H9 (cell line): ENCODE measurements around the gene KDM2A. TPM values are rescaled to one million over a fixed set of nuclear protein-coding genes. Genes with fewer than 3 reads are reported as not detected.
A peak's percentile ranks its signal among the peaks of the same experiment; 100 is the strongest.

Experiments used
- DNase-seq: peaks from one replicate; pipeline ENCODE4 v3.0.0-alpha.2; 2017
- H2AFZ ChIP-seq: one replicate; pipeline ENCODE4 v1.6.1; 2013; ENCODE audit warnings: mild to moderate bottlenecking, low read length, control low read depth, moderate library complexity
- H2AK5ac ChIP-seq: 2 replicates; pipeline ENCODE4 v1.6.1; 2013; ENCODE audit warnings: low read length, control low read depth, mixed read lengths; ENCODE audit not compliant: insufficient read length
- H2BK120ac ChIP-seq: one replicate; pipeline ENCODE4 v1.6.1; 2013; ENCODE audit warnings: low read depth, mild to moderate bottlenecking, low read length, control low read depth, inconsistent platforms; ENCODE audit not compliant: poor library complexity, severe bottlenecking
- H2BK12ac ChIP-seq: 2 replicates; pipeline ENCODE4 v1.6.1; 2013; ENCODE audit warnings: low read length, control low read depth, mixed read lengths, low read depth; ENCODE audit not compliant: insufficient read length
- H2BK15ac ChIP-seq: 2 replicates; pipeline ENCODE4 v1.6.1; 2013; ENCODE audit warnings: low read depth, low read length, control low read depth
- H2BK20ac ChIP-seq: one replicate; pipeline ENCODE4 v1.6.1; 2013; ENCODE audit warnings: low read depth, mild to moderate bottlenecking, low read length, control low read depth, inconsistent platforms; ENCODE audit not compliant: poor library complexity, severe bottlenecking
- H2BK5ac ChIP-seq: 2 replicates; pipeline ENCODE4 v1.6.1; 2013; ENCODE audit warnings: low read length, control low read depth, mixed read lengths; ENCODE audit not compliant: insufficient read length
- H3K14ac ChIP-seq: 2 replicates; pipeline ENCODE4 v1.6.1; 2013; ENCODE audit warnings: low read length, control low read depth; ENCODE audit not compliant: insufficient read depth
- H3K18ac ChIP-seq: 2 replicates; pipeline ENCODE4 v1.6.1; 2013; ENCODE audit warnings: low read depth, mild to moderate bottlenecking, mixed read lengths, low read length, control low read depth; ENCODE audit not compliant: insufficient read length
- H3K23ac ChIP-seq: 2 replicates; pipeline ENCODE4 v1.6.1; 2013; ENCODE audit warnings: low read length, control low read depth, mixed read lengths, low read depth; ENCODE audit not compliant: insufficient read length
- H3K23me2 ChIP-seq: 2 replicates; pipeline ENCODE4 v1.6.1; 2013; ENCODE audit warnings: low read depth, mild to moderate bottlenecking, mixed read lengths, low read length, control low read depth; ENCODE audit not compliant: insufficient read length, poor library complexity, severe bottlenecking
- H3K27ac ChIP-seq: 2 replicates; pipeline ENCODE4 v1.5.1; 2013; ENCODE audit warnings: low read length, control low read depth, mixed read lengths, low read depth; ENCODE audit not compliant: insufficient read length
- H3K27me3 ChIP-seq: 2 replicates; pipeline ENCODE4 v1.6.1; 2013; ENCODE audit warnings: low read length, control low read depth, inconsistent platforms; ENCODE audit not compliant: insufficient read depth
- H3K4ac ChIP-seq: 2 replicates; pipeline ENCODE4 v1.6.1; 2013; ENCODE audit warnings: low read depth, mild to moderate bottlenecking, control low read depth, inconsistent platforms, low read length, moderate library complexity
- H3K4me1 ChIP-seq: 2 replicates; pipeline ENCODE4 v1.6.1; 2013; ENCODE audit warnings: low read length, control low read depth, inconsistent platforms; ENCODE audit not compliant: insufficient read depth
- H3K4me2 ChIP-seq: 2 replicates; pipeline ENCODE4 v1.6.1; 2013; ENCODE audit warnings: low read length, control low read depth, mixed read lengths; ENCODE audit not compliant: insufficient read length, insufficient read depth
- H3K56ac ChIP-seq: 2 replicates; pipeline ENCODE4 v1.6.1; 2013; ENCODE audit warnings: low read depth, mild to moderate bottlenecking, mixed read lengths, low read length, control low read depth; ENCODE audit not compliant: insufficient read length
- H3K79me1 ChIP-seq: 2 replicates; pipeline ENCODE4 v1.6.1; 2013; ENCODE audit warnings: low read depth, mild to moderate bottlenecking, moderate library complexity, low read length, control low read depth, inconsistent platforms; ENCODE audit not compliant: insufficient read depth, poor library complexity, severe bottlenecking
- H3K79me2 ChIP-seq: 2 replicates; pipeline ENCODE4 v1.6.1; 2013; ENCODE audit warnings: low read length, control low read depth, inconsistent platforms; ENCODE audit not compliant: insufficient read depth
- H3K9ac ChIP-seq: 2 replicates; pipeline ENCODE4 v1.6.1; 2013; ENCODE audit warnings: low read length, control low read depth, mixed read lengths; ENCODE audit not compliant: insufficient read length; ENCODE audit errors: extremely low read depth
- H3K9me3 ChIP-seq: one replicate; pipeline ENCODE4 v1.6.1; 2013; ENCODE audit warnings: low read depth, low read length, inconsistent platforms; ENCODE audit not compliant: control insufficient read depth
- H3T11ph ChIP-seq: one replicate; pipeline ENCODE4 v1.6.1; 2013; ENCODE audit warnings: mild to moderate bottlenecking, low read length, control low read depth, inconsistent platforms
- H4K20me1 ChIP-seq: one replicate; pipeline ENCODE4 v1.6.1; 2013; ENCODE audit not compliant: control insufficient read depth, insufficient read length, insufficient read depth
- H4K5ac ChIP-seq: 2 replicates; pipeline ENCODE4 v1.6.1; 2013; ENCODE audit warnings: low read depth, mild to moderate bottlenecking, mixed read lengths, low read length, control low read depth; ENCODE audit not compliant: insufficient read length
- H4K8ac ChIP-seq: replicated peaks from 2 replicates; pipeline ENCODE4 v1.6.1; 2013; ENCODE audit warnings: low read length, control low read depth, mixed read lengths, low read depth; ENCODE audit not compliant: insufficient read length
- H4K91ac ChIP-seq: 2 replicates; pipeline ENCODE4 v1.6.1; 2013; ENCODE audit warnings: low read depth, mild to moderate bottlenecking, moderate library complexity, mixed read lengths, low read length, control low read depth; ENCODE audit not compliant: insufficient read length
- H3K27ac Mint-ChIP-seq, 3 experiments: 2 replicates in 2 of 3; 3 replicates in 1 of 3; pipeline ENCODE4 v1.8.0; 2020 to 2021; ENCODE audit warnings: mixed read lengths in 3 of 3, mild to moderate bottlenecking in 1 of 3, moderate library complexity in 1 of 3
- H3K27me3 Mint-ChIP-seq: 2 replicates; pipeline ENCODE4 v1.8.0; 2021; ENCODE audit warnings: low read depth, mild to moderate bottlenecking, moderate library complexity, mixed read lengths
- H3K36me3 Mint-ChIP-seq, 3 experiments: 2 replicates in 2 of 3; 3 replicates in 1 of 3; pipeline ENCODE4 v1.8.0; 2020 to 2021; ENCODE audit warnings: low read depth in 3 of 3, mixed read lengths in 3 of 3; ENCODE audit not compliant: insufficient read depth in 1 of 3
- H3K4me1 Mint-ChIP-seq, 2 experiments: 2 replicates each; pipeline ENCODE4 v1.8.0; 2020; ENCODE audit warnings: mixed read lengths in 2 of 2
- H3K4me3 Mint-ChIP-seq, 2 experiments: 2 replicates in 1 of 2; 3 replicates in 1 of 2; pipeline ENCODE4 v1.8.0; 2020 to 2021; ENCODE audit warnings: mild to moderate bottlenecking in 2 of 2, mixed read lengths in 2 of 2, moderate library complexity in 1 of 2
- H3K9me3 Mint-ChIP-seq, 2 experiments: 2 replicates in 1 of 2; 3 replicates in 1 of 2; pipeline ENCODE4 v1.8.0; 2020; ENCODE audit warnings: mild to moderate bottlenecking in 2 of 2, mixed read lengths in 2 of 2, moderate library complexity in 1 of 2
- WGBS: extraction: QIAGEN DNeasy Blood & Tissue Kit; methylation state at CpG from one replicate; pipeline ENCODE4 v1.1.7; 2013; ENCODE audit warnings: missing lambda C conversion rate, low lambda C conversion rate, mixed read lengths; ENCODE audit not compliant: insufficient read length; ENCODE audit errors: extremely low coverage; 5-methylcytosine and 5-hydroxymethylcytosine counted together
- total RNA-seq: library from RNA; stranded (reverse); gene quantifications from 2 replicates; pipeline ENCODE4 v1.2.1, GENCODE V29; 2021
- TF ChIP-seq, protein P1 (sequence below): fragments of 200-600 bp; sonication (generic); conservative IDR thresholded peaks from 3 replicates; pipeline ENCODE4 v1.8.0; 2021; ENCODE audit warnings: antibody characterized with exemption, mild to moderate bottlenecking

The KDM2A gene
- total RNA-seq, 1 experiment from 2014 or later = 85.9 TPM

DNA sequence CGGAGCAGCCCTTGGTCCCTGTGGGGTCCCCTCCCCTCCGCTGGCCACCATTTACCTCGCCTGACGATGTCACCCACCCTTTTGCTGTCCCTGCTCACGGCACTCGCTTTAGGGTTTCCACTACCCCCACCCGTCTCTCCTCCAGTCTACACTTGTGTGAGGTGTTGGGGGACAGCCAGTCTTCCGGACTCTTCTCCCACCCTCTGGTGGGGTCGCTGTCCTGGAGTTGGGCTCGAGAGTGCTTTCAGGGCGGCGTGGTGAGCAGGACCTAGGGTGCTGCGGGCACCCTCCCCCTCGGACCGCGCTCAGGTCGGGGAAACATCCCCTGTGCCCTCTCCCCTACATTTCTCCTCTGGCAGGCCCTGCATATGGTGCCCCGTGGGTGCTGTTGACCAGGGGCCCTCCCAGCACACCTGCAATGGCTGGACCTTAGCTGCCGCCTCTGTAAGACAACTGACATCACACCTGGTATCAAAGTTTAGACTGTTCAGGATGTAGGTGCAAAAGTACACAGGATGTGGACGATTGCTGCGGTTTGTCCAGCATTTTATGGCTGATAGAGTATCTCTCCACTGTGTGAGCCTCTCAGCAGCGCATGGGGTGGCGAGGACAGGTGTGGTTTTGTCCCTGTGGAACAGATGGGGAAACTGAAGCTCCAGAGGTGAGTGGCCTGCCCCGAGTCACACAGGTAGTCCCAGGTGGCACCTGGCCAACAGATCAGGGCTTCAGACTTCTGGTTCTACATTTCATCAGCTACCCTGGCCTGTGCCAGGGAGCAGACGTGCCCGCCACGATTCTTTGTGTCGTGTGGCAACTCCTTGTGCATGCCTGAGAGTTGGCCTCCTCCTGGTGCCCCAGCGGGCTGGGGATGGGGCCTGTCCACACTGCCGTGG is 148.4 kb downstream of the KDM2A start:
- Histone ChIP-seq H3K23me2 (peaks cover 8% of the 10 kb centered on the region), H2BK12ac (no peak overlapping the region), H2BK120ac (no peak overlapping the region), H4K5ac (no peak overlapping the region), H3K27ac (no peak overlapping the region), H4K8ac (no peak overlapping the region), H3K4me1 (peaks cover 12% of the 10 kb centered on the region), H3K56ac (no peak overlapping the region), H3K9ac (no peak overlapping the region), H4K20me1 (peaks cover 3% of the 10 kb centered on the region), H3K4me2 (peak overlapping the region; percentile 84), H3K23ac (no peak overlapping the region), H3K4ac (no peak overlapping the region), H3K14ac (no peak overlapping the region), H3K9me3 (no peaks in the 10 kb centered on the region), H3K27me3 (no peaks in the 10 kb centered on the region; the same call in 1 of the 2 replicates), H2AFZ (no peak overlapping the region), H2AK5ac (no peak overlapping the region), H4K91ac (no peak overlapping the region), H3K18ac (no peak overlapping the region), H3K79me2 (peaks cover 12% of the 10 kb centered on the region; the same call in 1 of the 2 replicates), H3K79me1 (no peaks in the 10 kb centered on the region), H2BK20ac (no peak overlapping the region), H2BK15ac (no peak overlapping the region), H2BK5ac (no peak overlapping the region), H3T11ph (no peak overlapping the region)
- Mint-ChIP-seq H3K4me3 (peak overlapping the region; percentile 88 to 96), H3K27me3 (peaks cover 31% of the 10 kb centered on the region), H3K27ac (no peak overlapping the region; a peak in 1 of 7 replicates), H3K9me3 (no peaks in the 10 kb centered on the region), H3K36me3 (peaks cover 0 to 11% (median 10%) of the 10 kb centered on the region in 3 experiments; a peak in 5 of 7 replicates), H3K4me1 (peaks cover 39 to 46% of the 10 kb centered on the region in 2 experiments)
- no CpG with 5 or more reads among the region's 30 CpGs for WGBS
- DNase-seq = no peak
- TF ChIP-seq, protein P1, sequence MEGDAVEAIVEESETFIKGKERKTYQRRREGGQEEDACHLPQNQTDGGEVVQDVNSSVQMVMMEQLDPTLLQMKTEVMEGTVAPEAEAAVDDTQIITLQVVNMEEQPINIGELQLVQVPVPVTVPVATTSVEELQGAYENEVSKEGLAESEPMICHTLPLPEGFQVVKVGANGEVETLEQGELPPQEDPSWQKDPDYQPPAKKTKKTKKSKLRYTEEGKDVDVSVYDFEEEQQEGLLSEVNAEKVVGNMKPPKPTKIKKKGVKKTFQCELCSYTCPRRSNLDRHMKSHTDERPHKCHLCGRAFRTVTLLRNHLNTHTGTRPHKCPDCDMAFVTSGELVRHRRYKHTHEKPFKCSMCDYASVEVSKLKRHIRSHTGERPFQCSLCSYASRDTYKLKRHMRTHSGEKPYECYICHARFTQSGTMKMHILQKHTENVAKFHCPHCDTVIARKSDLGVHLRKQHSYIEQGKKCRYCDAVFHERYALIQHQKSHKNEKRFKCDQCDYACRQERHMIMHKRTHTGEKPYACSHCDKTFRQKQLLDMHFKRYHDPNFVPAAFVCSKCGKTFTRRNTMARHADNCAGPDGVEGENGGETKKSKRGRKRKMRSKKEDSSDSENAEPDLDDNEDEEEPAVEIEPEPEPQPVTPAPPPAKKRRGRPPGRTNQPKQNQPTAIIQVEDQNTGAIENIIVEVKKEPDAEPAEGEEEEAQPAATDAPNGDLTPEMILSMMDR = no peak
